HEK293T (cell line): ENCODE results near the gene TAOK2.

Experiments
- CTBP1 ChIP-seq: fragments of 450-650 bp; IDR thresholded peaks from 2 replicates; pipeline ENCODE4 v1.6.1; 2016; ENCODE audit warnings: borderline replicate concordance
- ELF4 ChIP-seq: fragments of 450-650 bp; IDR thresholded peaks from 2 replicates; pipeline ENCODE4 v1.6.1; 2017; ENCODE audit warnings: antibody characterized with exemption
- FOXA1 ChIP-seq: fragments of 450-650 bp; IDR thresholded peaks from 2 replicates; pipeline ENCODE4 v1.6.1; 2016; ENCODE audit warnings: mild to moderate bottlenecking
- FOXK2 ChIP-seq: fragments of 450-650 bp; IDR thresholded peaks from 2 replicates; pipeline ENCODE4 v1.6.1; 2016; ENCODE audit warnings: mild to moderate bottlenecking
- HDGF ChIP-seq: fragments of 450-650 bp; IDR thresholded peaks from 2 replicates; pipeline ENCODE4 v1.6.1; 2017; ENCODE audit warnings: antibody characterized with exemption, borderline replicate concordance
- SP1 ChIP-seq: fragments of 450-650 bp; IDR thresholded peaks from 2 replicates; pipeline ENCODE4 v1.6.1; 2017
- ZNF384 ChIP-seq: fragments of 450-650 bp; IDR thresholded peaks from 2 replicates; pipeline ENCODE4 v1.6.1; 2016

DNA sequence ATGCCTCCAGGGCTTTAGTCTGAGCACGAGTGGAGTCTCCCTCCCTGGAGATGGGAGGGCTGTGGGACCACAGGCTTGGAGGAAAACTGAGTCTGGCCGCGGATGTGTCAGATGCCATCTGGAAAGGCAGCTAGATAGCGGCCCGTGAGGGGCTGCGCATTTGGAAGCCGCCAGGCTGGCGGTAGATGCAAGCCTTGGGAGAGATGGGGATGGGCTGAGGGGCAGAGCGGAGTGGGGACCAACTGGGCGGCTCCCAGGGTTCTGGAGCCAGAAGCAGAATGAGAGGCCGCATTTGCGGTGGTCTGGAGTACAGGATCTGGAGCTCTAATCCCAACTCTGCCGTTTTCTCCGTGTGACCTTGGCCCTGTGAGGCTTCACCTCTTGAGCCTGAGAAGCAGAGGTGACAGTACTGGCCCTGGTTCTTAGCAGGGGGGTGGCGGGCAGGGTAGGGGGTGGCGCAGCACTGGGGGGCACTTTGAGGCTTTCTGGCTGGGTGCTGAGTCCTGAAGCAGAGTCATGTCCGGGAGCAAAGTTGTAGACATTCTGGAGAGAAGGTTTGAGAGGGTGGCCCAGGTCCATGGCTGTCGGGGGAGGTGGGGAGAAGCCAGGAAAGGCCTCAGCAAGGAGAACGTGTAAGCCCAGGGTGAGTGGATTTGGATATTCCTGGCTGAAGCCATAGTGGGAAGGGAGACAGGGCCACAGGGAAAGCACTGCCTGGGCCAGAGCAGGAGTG lies 29.1 kb downstream of the TAOK2 start:
- no peak for TF ChIP-seq ELF4
- no peak for TF ChIP-seq CTBP1
- TF ChIP-seq FOXA1, result no peak
- TF ChIP-seq HDGF, result no peak
- no peak for TF ChIP-seq FOXK2
- no peak for TF ChIP-seq ZNF384
- TF ChIP-seq SP1, result no peak
